ENCODE results near the gene FRAS1.
"Not testable (repeated sequence)": the region's sequence is repeated elsewhere in the genome, so short reads cannot be mapped to it uniquely, and the experiment has no call there.

The FRAS1 gene

GRCh38 chr4:78226279-78226678, 169.2 kb downstream of the FRAS1 start:
- no peaks in the 10 kb centered on the region for H3K27me3 ChIP-seq (ENCODE audit: control insufficient read depth, insufficient read depth, low read length)
- peaks cover 17% of the 10 kb centered on the region for H3K4me1 ChIP-seq (ENCODE audit: control insufficient read depth, insufficient read depth, low read length)
- no peak overlapping the region for H3K4me3 ChIP-seq (ENCODE audit: low read depth, low read length)
- H3K9me3 ChIP-seq (ENCODE audit: control insufficient read depth, insufficient read depth, low read length): no peaks in the 10 kb centered on the region
- H3K9ac ChIP-seq (ENCODE audit: low read depth, low read length): no peak overlapping the region
- no peaks in the 10 kb centered on the region for H3K36me3 ChIP-seq (ENCODE audit: control insufficient read depth, insufficient read depth, low read length)

- no peaks in the 10 kb centered on the region for H3K27me3 ChIP-seq (ENCODE audit: control insufficient read depth, insufficient read depth, low read length)
- no peak overlapping the region for H3K9ac ChIP-seq (ENCODE audit: low read depth, low read length)
- peaks cover 8% of the 10 kb centered on the region for H3K4me1 ChIP-seq (ENCODE audit: control insufficient read depth, insufficient read depth, low read length)
- H3K36me3 ChIP-seq (ENCODE audit: control insufficient read depth, insufficient read depth, low read length): no peaks in the 10 kb centered on the region
- no peak overlapping the region for H3K4me3 ChIP-seq (ENCODE audit: low read depth, low read length)
- no peaks in the 10 kb centered on the region for H3K9me3 ChIP-seq (ENCODE audit: control insufficient read depth, insufficient read depth, low read length)
Measured at GRCh38 chr4:78227411-78228057, 170.4 kb downstream of the FRAS1 start.

- no peaks in the 10 kb centered on the region for H3K27me3 ChIP-seq (ENCODE audit: control insufficient read depth, insufficient read depth, low read length)
- no peaks in the 10 kb centered on the region for H3K9me3 ChIP-seq (ENCODE audit: control insufficient read depth, insufficient read depth, low read length)
- H3K4me3 ChIP-seq (ENCODE audit: low read depth, low read length): no peak overlapping the region
- no peaks in the 10 kb centered on the region for H3K4me1 ChIP-seq (ENCODE audit: control insufficient read depth, insufficient read depth, low read length)
- no peaks in the 10 kb centered on the region for H3K36me3 ChIP-seq (ENCODE audit: control insufficient read depth, insufficient read depth, low read length)
- no peak overlapping the region for H3K9ac ChIP-seq (ENCODE audit: low read depth, low read length)
Measured at GRCh38 chr4:78235800-78236199, 178.7 kb downstream of the FRAS1 start.

DNA sequence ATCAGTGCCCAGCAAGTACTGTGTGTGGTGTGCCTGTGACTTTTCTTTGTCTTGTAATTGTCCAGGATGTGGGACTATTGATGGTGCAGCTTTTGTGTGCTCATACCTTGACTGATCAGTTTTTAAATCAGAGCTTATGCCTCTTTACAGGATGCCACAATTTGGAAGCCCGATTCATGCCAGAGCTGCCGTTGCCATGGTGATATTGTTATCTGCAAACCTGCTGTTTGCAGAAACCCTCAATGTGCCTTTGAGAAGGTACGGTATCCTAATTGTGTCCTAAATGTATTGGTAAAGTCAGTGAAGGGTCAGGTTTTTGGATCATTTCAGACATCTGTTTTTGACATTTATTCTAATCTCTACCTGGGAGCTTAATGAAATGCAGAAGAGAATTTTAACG, 180.2 kb downstream of the FRAS1 start:
- Histone ChIP-seq H3K36me3 (ENCODE audit: control insufficient read depth, insufficient read depth, low read length) (no peaks in the 10 kb centered on the region), H3K9me3 (ENCODE audit: control insufficient read depth, insufficient read depth, low read length) (no peaks in the 10 kb centered on the region), H3K27me3 (ENCODE audit: control insufficient read depth, insufficient read depth, low read length) (no peaks in the 10 kb centered on the region), H3K4me1 (ENCODE audit: control insufficient read depth, insufficient read depth, low read length) (no peaks in the 10 kb centered on the region), H3K4me3 (ENCODE audit: low read depth, low read length) (no peak overlapping the region), H3K9ac (ENCODE audit: low read depth, low read length) (no peak overlapping the region)

- Histone ChIP-seq H3K9ac (ENCODE audit: low read depth, low read length) (no peak overlapping the region), H3K9me3 (ENCODE audit: control insufficient read depth, insufficient read depth, low read length) (no peaks in the 10 kb centered on the region), H3K36me3 (ENCODE audit: control insufficient read depth, insufficient read depth, low read length) (no peaks in the 10 kb centered on the region), H3K4me3 (ENCODE audit: low read depth, low read length) (no peak overlapping the region), H3K27me3 (ENCODE audit: control insufficient read depth, insufficient read depth, low read length) (no peaks in the 10 kb centered on the region), H3K4me1 (ENCODE audit: control insufficient read depth, insufficient read depth, low read length) (peaks cover 6% of the 10 kb centered on the region)
Measured at GRCh38 chr4:78242071-78242470, 184.9 kb downstream of the FRAS1 start.

- Histone ChIP-seq H3K9ac (ENCODE audit: low read depth, low read length) (no peak overlapping the region), H3K4me3 (ENCODE audit: low read depth, low read length) (no peak overlapping the region), H3K27me3 (ENCODE audit: control insufficient read depth, insufficient read depth, low read length) (no peaks in the 10 kb centered on the region), H3K9me3 (ENCODE audit: control insufficient read depth, insufficient read depth, low read length) (no peaks in the 10 kb centered on the region), H3K36me3 (ENCODE audit: control insufficient read depth, insufficient read depth, low read length) (no peaks in the 10 kb centered on the region), H3K4me1 (ENCODE audit: control insufficient read depth, insufficient read depth, low read length) (peaks cover 8% of the 10 kb centered on the region)
Measured at GRCh38 chr4:78244705-78245485, 187.8 kb downstream of the FRAS1 start.

GRCh38 chr4:78247536-78248285, 190.6 kb downstream of the FRAS1 start:
- Histone ChIP-seq H3K4me1 (ENCODE audit: control insufficient read depth, insufficient read depth, low read length) (peaks cover 8% of the 10 kb centered on the region), H3K9ac (ENCODE audit: low read depth, low read length) (no peak overlapping the region), H3K4me3 (ENCODE audit: low read depth, low read length) (no peak overlapping the region), H3K36me3 (ENCODE audit: control insufficient read depth, insufficient read depth, low read length) (peaks cover under 1% of the 10 kb centered on the region), H3K27me3 (ENCODE audit: control insufficient read depth, insufficient read depth, low read length) (no peaks in the 10 kb centered on the region), H3K9me3 (ENCODE audit: control insufficient read depth, insufficient read depth, low read length) (no peaks in the 10 kb centered on the region)

- Histone ChIP-seq H3K9me3 (ENCODE audit: control insufficient read depth, insufficient read depth, low read length) (no peaks in the 10 kb centered on the region), H3K27me3 (ENCODE audit: control insufficient read depth, insufficient read depth, low read length) (no peaks in the 10 kb centered on the region), H3K4me1 (ENCODE audit: control insufficient read depth, insufficient read depth, low read length) (peaks cover 2% of the 10 kb centered on the region), H3K9ac (ENCODE audit: low read depth, low read length) (no peak overlapping the region), H3K4me3 (ENCODE audit: low read depth, low read length) (no peak overlapping the region), H3K36me3 (ENCODE audit: control insufficient read depth, insufficient read depth, low read length) (peaks cover 13% of the 10 kb centered on the region)
Measured at GRCh38 chr4:78250500-78250899, 193.4 kb downstream of the FRAS1 start.

- H3K9me3 ChIP-seq (ENCODE audit: control insufficient read depth, insufficient read depth, low read length); H3K9ac ChIP-seq (ENCODE audit: low read depth, low read length); H3K27me3 ChIP-seq (ENCODE audit: control insufficient read depth, insufficient read depth, low read length); H3K4me3 ChIP-seq (ENCODE audit: low read depth, low read length); H3K4me1 ChIP-seq (ENCODE audit: control insufficient read depth, insufficient read depth, low read length): not testable (repeated sequence)
- peaks cover 17% of the 10 kb centered on the region for H3K36me3 ChIP-seq (ENCODE audit: control insufficient read depth, insufficient read depth, low read length)
Measured at GRCh38 chr4:78252773-78253172, 195.7 kb downstream of the FRAS1 start.

- Histone ChIP-seq H3K27me3 (ENCODE audit: control insufficient read depth, insufficient read depth, low read length) (no peaks in the 10 kb centered on the region), H3K9me3 (ENCODE audit: control insufficient read depth, insufficient read depth, low read length) (no peaks in the 10 kb centered on the region), H3K4me3 (ENCODE audit: low read depth, low read length) (no peak overlapping the region), H3K4me1 (ENCODE audit: control insufficient read depth, insufficient read depth, low read length) (no peaks in the 10 kb centered on the region), H3K9ac (ENCODE audit: low read depth, low read length) (no peak overlapping the region), H3K36me3 (ENCODE audit: control insufficient read depth, insufficient read depth, low read length) (peaks cover 17% of the 10 kb centered on the region)
Measured at GRCh38 chr4:78254893-78255292, 197.8 kb downstream of the FRAS1 start.

- Histone ChIP-seq H3K27me3 (ENCODE audit: control insufficient read depth, insufficient read depth, low read length) (no peaks in the 10 kb centered on the region), H3K36me3 (ENCODE audit: control insufficient read depth, insufficient read depth, low read length) (peaks cover 25% of the 10 kb centered on the region), H3K4me1 (ENCODE audit: control insufficient read depth, insufficient read depth, low read length) (no peaks in the 10 kb centered on the region), H3K9ac (ENCODE audit: low read depth, low read length) (no peak overlapping the region), H3K4me3 (ENCODE audit: low read depth, low read length) (no peak overlapping the region), H3K9me3 (ENCODE audit: control insufficient read depth, insufficient read depth, low read length) (peaks cover 5% of the 10 kb centered on the region)
Measured at GRCh38 chr4:78265006-78265405, 207.9 kb downstream of the FRAS1 start.
